Parathyroid adenoma (tissue), 2 donors: Measurements from ENCODE around the gene ZIC5.

ENCODE experiments used
- H2AFZ ChIP-seq: fragments of 300-600 bp; sonication (generic); one replicate; pipeline ENCODE4 v1.7.0; 2017; ENCODE audit warnings: antibody characterized with exemption, mild to moderate bottlenecking
- H3K27ac ChIP-seq: fragments of 300-600 bp; sonication (generic); one replicate; pipeline ENCODE4 v1.7.0; 2017
- H3K27me3 ChIP-seq: fragments of 300-600 bp; sonication (generic); one replicate; pipeline ENCODE4 v1.7.0; 2017; ENCODE audit warnings: low read length; ENCODE audit not compliant: control insufficient read depth, insufficient read depth
- H3K36me3 ChIP-seq: fragments of 300-600 bp; sonication (generic); one replicate; pipeline ENCODE4 v1.7.0; 2017; ENCODE audit warnings: low read length; ENCODE audit not compliant: control insufficient read depth, insufficient read depth
- H3K4me1 ChIP-seq: fragments of 300-600 bp; sonication (generic); one replicate; pipeline ENCODE4 v1.7.0; 2017; ENCODE audit warnings: control low read depth
- H3K4me2 ChIP-seq: fragments of 300-600 bp; sonication (generic); one replicate; pipeline ENCODE4 v1.7.0; 2017; ENCODE audit warnings: low read length
- H3K4me3 ChIP-seq: fragments of 300-600 bp; sonication (generic); one replicate; pipeline ENCODE4 v1.7.0; 2017; ENCODE audit warnings: low read depth, low read length
- H3K79me2 ChIP-seq: fragments of 300-600 bp; sonication (generic); one replicate; pipeline ENCODE4 v1.7.0; 2017; ENCODE audit warnings: control low read depth
- H3K9ac ChIP-seq: fragments of 300-600 bp; sonication (generic); one replicate; pipeline ENCODE4 v1.7.0; 2017; ENCODE audit warnings: mild to moderate bottlenecking
- H3K9me3 ChIP-seq: fragments of 300-600 bp; sonication (generic); one replicate; pipeline ENCODE4 v1.7.0; 2017; ENCODE audit warnings: low read length; ENCODE audit not compliant: control insufficient read depth
- TF ChIP-seq, protein P1 (sequence below): fragments of 300-600 bp; sonication (generic); IDR thresholded peaks from one replicate; pipeline ENCODE4 v1.7.0; 2017; ENCODE audit warnings: antibody characterized with exemption, mild to moderate bottlenecking
- donor health status: primary hyperparathyroidism.

Gene ZIC5

GRCh38 chr13:99961636-99962035 is 9.9 kb downstream of the ZIC5 start:
- H3K79me2 ChIP-seq: no peaks in the 10 kb centered on the region
- H3K4me2 ChIP-seq: no peak overlapping the region
- peaks cover 20% of the 10 kb centered on the region for H3K27me3 ChIP-seq
- no peak overlapping the region for H2AFZ ChIP-seq
- no peak overlapping the region for H3K27ac ChIP-seq
- no peaks in the 10 kb centered on the region for H3K9me3 ChIP-seq
- no peaks in the 10 kb centered on the region for H3K4me1 ChIP-seq
- TF ChIP-seq, protein P1, sequence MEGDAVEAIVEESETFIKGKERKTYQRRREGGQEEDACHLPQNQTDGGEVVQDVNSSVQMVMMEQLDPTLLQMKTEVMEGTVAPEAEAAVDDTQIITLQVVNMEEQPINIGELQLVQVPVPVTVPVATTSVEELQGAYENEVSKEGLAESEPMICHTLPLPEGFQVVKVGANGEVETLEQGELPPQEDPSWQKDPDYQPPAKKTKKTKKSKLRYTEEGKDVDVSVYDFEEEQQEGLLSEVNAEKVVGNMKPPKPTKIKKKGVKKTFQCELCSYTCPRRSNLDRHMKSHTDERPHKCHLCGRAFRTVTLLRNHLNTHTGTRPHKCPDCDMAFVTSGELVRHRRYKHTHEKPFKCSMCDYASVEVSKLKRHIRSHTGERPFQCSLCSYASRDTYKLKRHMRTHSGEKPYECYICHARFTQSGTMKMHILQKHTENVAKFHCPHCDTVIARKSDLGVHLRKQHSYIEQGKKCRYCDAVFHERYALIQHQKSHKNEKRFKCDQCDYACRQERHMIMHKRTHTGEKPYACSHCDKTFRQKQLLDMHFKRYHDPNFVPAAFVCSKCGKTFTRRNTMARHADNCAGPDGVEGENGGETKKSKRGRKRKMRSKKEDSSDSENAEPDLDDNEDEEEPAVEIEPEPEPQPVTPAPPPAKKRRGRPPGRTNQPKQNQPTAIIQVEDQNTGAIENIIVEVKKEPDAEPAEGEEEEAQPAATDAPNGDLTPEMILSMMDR: no peak
- H3K4me3 ChIP-seq: no peak overlapping the region
- no peak overlapping the region for H3K9ac ChIP-seq
- no peaks in the 10 kb centered on the region for H3K36me3 ChIP-seq

DNA sequence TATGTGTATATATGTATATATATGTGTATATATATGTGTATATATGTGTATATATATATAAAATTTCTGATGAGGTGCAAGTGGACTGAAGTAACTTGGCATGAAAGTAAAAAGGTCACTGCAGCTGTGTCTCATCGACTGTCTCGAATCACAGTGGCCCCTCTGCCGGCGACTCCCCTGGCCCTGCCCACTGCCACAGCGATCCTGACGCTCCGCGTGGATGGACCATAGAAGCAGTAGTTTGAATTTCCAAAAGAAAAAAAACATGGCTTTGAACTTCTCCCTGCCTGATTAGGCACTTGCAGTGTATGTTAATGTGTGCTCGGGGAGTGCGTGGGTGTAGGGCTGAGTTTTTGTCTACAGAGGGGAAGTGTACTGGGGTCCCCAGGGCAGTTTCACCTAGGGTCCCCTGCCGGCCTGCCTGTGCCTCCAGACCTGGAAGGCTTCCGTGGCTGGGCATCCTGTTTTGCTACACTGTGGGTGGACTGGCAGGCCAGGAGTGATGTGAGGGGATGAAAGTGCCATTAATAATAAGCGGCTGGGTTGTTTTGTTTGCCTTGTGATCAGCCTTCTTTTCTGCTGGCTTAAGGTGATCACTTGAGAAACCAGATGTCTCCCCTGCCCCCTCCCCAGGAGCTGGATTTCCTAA is 10.8 kb downstream of the ZIC5 start:
- no peaks in the 10 kb centered on the region for H3K9me3 ChIP-seq
- no peaks in the 10 kb centered on the region for H3K36me3 ChIP-seq
- H3K9ac ChIP-seq: no peak overlapping the region
- no peak overlapping the region for H3K4me3 ChIP-seq
- no peak overlapping the region for H3K4me2 ChIP-seq
- no peak overlapping the region for H2AFZ ChIP-seq
- peaks cover 23% of the 10 kb centered on the region for H3K27me3 ChIP-seq
- TF ChIP-seq, protein P1: no peak
- no peaks in the 10 kb centered on the region for H3K79me2 ChIP-seq
- H3K27ac ChIP-seq: no peak overlapping the region
- no peaks in the 10 kb centered on the region for H3K4me1 ChIP-seq

- Histone ChIP-seq H3K36me3 (no peaks in the 10 kb centered on the region), H3K79me2 (no peaks in the 10 kb centered on the region), H3K4me1 (no peaks in the 10 kb centered on the region), H3K27me3 (peaks cover 21% of the 10 kb centered on the region), H3K9ac (no peak overlapping the region), H3K9me3 (no peaks in the 10 kb centered on the region), H2AFZ (no peak overlapping the region), H3K4me3 (no peak overlapping the region), H3K27ac (no peak overlapping the region), H3K4me2 (no peak overlapping the region)
- TF ChIP-seq, protein P1: no peak
Observed at GRCh38 chr13:99959540-99960230, 11.9 kb downstream of the ZIC5 start.

- Histone ChIP-seq H3K4me3 (no peak overlapping the region), H3K9ac (no peak overlapping the region), H3K27me3 (peaks cover 21% of the 10 kb centered on the region), H3K4me1 (no peaks in the 10 kb centered on the region), H3K36me3 (no peaks in the 10 kb centered on the region), H3K9me3 (no peaks in the 10 kb centered on the region), H3K79me2 (no peaks in the 10 kb centered on the region), H2AFZ (no peak overlapping the region), H3K4me2 (no peak overlapping the region), H3K27ac (no peak overlapping the region)
- TF ChIP-seq, protein P1: no peak
Observed at GRCh38 chr13:99959127-99959539, 12.4 kb downstream of the ZIC5 start.
